ENCODE measurements around the gene NELL1. TPM values are rescaled to one million over a fixed set of nuclear protein-coding genes. Genes with fewer than 3 reads are reported as not detected.
"Not testable (repeated sequence)": the region's sequence is repeated elsewhere in the genome, so short reads cannot be mapped to it uniquely, and the experiment has no call there.

The NELL1 gene
- total RNA-seq, 1 experiment from 2014 or later: not detected

DNA sequence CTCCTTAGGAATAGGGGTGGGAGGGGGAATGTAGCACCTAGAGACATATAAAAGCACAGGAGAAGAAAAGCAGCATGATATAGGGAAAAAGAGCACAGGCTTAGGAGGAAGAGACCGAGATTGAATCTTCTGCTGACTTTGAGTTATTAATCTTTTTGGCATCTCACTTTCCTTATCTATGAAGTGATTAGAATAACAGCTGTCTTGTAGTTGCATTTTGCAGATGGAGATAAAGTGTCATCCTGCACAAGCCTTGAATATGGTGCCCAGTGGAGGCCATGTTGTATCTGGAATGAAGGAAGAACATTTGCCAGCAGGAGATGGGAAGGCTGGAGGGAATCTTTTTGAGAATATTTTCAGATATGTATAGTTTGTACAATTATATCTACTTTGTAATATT, 594.7 kb downstream of the NELL1 start:
- Mint-ChIP-seq H3K36me3 (ENCODE audit: insufficient read depth, unreplicated experiment) (no peaks in the 10 kb centered on the region), H3K4me1 (ENCODE audit: low read depth, unreplicated experiment) (no peaks in the 10 kb centered on the region), H3K9me3 (ENCODE audit: unreplicated experiment) (no peaks in the 10 kb centered on the region), H3K27me3 (ENCODE audit: insufficient read depth, unreplicated experiment) (peaks cover 16% of the 10 kb centered on the region), H3K27ac (ENCODE audit: unreplicated experiment) (no peak overlapping the region), H3K4me3 (ENCODE audit: unreplicated experiment) (no peak overlapping the region)
- ChIA-PET CTCF (no interaction called here), POLR2A (no interaction called here)
- Histone ChIP-seq H3K9me3 (no peaks in the 10 kb centered on the region), H3K4me3 (ENCODE audit: low read depth, low read length) (no peak overlapping the region), H3K4me1 (no peaks in the 10 kb centered on the region), H3K27me3 (replicated peaks; ENCODE audit: control insufficient read depth, insufficient read depth, low read length) (no peaks in the 10 kb centered on the region), H3K36me3 (ENCODE audit: control insufficient read depth, insufficient read depth, low read length) (no peaks in the 10 kb centered on the region)
- TF ChIP-seq, protein P1, sequence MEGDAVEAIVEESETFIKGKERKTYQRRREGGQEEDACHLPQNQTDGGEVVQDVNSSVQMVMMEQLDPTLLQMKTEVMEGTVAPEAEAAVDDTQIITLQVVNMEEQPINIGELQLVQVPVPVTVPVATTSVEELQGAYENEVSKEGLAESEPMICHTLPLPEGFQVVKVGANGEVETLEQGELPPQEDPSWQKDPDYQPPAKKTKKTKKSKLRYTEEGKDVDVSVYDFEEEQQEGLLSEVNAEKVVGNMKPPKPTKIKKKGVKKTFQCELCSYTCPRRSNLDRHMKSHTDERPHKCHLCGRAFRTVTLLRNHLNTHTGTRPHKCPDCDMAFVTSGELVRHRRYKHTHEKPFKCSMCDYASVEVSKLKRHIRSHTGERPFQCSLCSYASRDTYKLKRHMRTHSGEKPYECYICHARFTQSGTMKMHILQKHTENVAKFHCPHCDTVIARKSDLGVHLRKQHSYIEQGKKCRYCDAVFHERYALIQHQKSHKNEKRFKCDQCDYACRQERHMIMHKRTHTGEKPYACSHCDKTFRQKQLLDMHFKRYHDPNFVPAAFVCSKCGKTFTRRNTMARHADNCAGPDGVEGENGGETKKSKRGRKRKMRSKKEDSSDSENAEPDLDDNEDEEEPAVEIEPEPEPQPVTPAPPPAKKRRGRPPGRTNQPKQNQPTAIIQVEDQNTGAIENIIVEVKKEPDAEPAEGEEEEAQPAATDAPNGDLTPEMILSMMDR (IDR thresholded peaks at IDR 0.05; ENCODE audit: insufficient read depth in 1 of 2, low read depth in 1 of 2, low read length in 1 of 2, severe bottlenecking in 1 of 2, unreplicated experiment in 1 of 2): no peak
- intact Hi-C loops (cut with micrococcal nuclease; ENCODE audit: unreplicated experiment): no loop called here
- BruUV-seq (replicated peaks): no TSS peak
- no peak for DNase-seq

DNA sequence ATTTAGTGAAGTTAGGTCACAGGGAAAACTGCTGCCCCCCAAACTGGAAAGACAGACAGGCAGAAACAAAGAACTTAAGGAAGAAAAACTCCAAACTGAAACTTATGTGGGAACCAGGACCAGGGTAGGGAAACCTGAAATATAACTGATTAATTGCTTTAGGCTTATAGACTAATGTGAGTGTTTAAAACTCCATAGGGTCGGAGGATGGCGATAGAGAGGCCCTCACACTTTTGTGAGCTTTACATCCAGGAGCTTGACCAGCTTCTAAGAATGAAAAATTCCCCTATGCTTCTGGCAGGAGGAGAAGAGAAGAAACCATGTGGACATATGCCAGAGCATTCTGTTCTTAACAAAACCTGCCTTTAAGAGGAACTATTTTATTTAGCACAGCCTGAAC, 598.6 kb downstream of the NELL1 start:
- intact Hi-C loops (cut with micrococcal nuclease; ENCODE audit: unreplicated experiment): no loop called here
- H3K9me3 ChIP-seq: no peaks in the 10 kb centered on the region
- Mint-ChIP-seq H3K27me3 (ENCODE audit: insufficient read depth, unreplicated experiment) (peaks cover 13% of the 10 kb centered on the region), H3K36me3 (ENCODE audit: insufficient read depth, unreplicated experiment) (no peaks in the 10 kb centered on the region), H3K27ac (ENCODE audit: unreplicated experiment) (no peak overlapping the region), H3K4me3 (ENCODE audit: unreplicated experiment) (no peak overlapping the region), H3K9me3 (ENCODE audit: unreplicated experiment) (peaks cover 4% of the 10 kb centered on the region), H3K4me1 (ENCODE audit: low read depth, unreplicated experiment) (no peaks in the 10 kb centered on the region)
- TF ChIP-seq, protein P1 (IDR thresholded peaks at IDR 0.05; ENCODE audit: insufficient read depth in 1 of 2, low read depth in 1 of 2, low read length in 1 of 2, severe bottlenecking in 1 of 2, unreplicated experiment in 1 of 2): no peak
- H3K27me3 ChIP-seq (replicated peaks; ENCODE audit: control insufficient read depth, insufficient read depth, low read length): no peaks in the 10 kb centered on the region
- BruUV-seq (replicated peaks): no TSS peak
- H3K4me1 ChIP-seq: no peaks in the 10 kb centered on the region
- CTCF ChIA-PET: no interaction called here
- no peak overlapping the region for H3K4me3 ChIP-seq (ENCODE audit: low read depth, low read length)
- POLR2A ChIA-PET: no interaction called here
- no peaks in the 10 kb centered on the region for H3K36me3 ChIP-seq (ENCODE audit: control insufficient read depth, insufficient read depth, low read length)
- no peak for DNase-seq

DNA sequence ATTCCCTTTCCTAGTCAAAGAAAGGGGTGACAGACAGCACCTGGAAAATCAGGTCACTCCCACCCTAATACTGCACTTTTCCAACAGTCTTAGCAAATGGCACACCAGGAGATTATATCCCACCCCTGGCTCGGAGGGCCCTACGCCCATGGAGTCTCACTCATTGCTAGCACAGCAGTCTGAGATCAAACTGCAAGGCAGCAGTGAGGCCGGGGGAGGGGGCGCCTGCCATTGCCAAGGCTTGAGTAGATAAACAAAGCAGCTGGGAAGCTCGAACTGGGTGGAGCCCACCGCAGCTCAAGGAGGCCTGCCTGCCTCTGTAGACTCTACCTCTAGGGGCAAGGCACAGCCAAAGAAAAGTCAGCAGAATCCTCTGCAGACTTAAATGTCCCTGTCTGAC, 602.8 kb downstream of the NELL1 start:
- peaks cover 10% of the 10 kb centered on the region for H3K27me3 Mint-ChIP-seq (ENCODE audit: insufficient read depth, unreplicated experiment)
- H3K36me3 Mint-ChIP-seq (ENCODE audit: insufficient read depth, unreplicated experiment); POLR2A ChIA-PET; intact Hi-C loops (cut with micrococcal nuclease; ENCODE audit: unreplicated experiment); H3K27ac Mint-ChIP-seq (ENCODE audit: unreplicated experiment); H3K4me3 Mint-ChIP-seq (ENCODE audit: unreplicated experiment); DNase-seq; BruUV-seq (replicated peaks); H3K9me3 Mint-ChIP-seq (ENCODE audit: unreplicated experiment); H3K27me3 ChIP-seq (replicated peaks; ENCODE audit: control insufficient read depth, insufficient read depth, low read length); H3K4me1 Mint-ChIP-seq (ENCODE audit: low read depth, unreplicated experiment); H3K4me1 ChIP-seq; CTCF ChIA-PET; H3K36me3 ChIP-seq (ENCODE audit: control insufficient read depth, insufficient read depth, low read length); H3K9me3 ChIP-seq; H3K4me3 ChIP-seq (ENCODE audit: low read depth, low read length): not testable (repeated sequence)

DNA sequence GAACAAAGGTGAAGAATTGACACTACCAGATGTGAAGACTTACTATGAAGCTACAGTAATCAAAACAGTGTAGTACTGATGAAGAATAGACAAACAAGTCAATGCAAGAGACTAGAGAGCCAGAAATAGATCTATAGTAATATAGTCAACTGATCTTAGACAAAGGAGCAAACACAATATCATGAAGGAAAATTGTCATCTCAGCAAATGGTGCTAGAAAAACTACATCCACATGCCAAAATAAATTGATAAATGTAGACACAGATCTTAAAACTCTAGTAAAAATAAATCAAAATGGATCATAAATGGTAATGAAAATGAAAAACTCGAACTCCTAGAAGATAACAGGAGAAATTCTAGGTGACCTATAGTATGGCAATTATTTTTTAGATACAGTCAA, 609.5 kb downstream of the NELL1 start:
- ChIA-PET CTCF (no interaction called here), POLR2A (no interaction called here)
- BruUV-seq (replicated peaks): no TSS peak
- Histone ChIP-seq H3K27me3 (replicated peaks; ENCODE audit: control insufficient read depth, insufficient read depth, low read length) (no peaks in the 10 kb centered on the region), H3K4me1 (no peaks in the 10 kb centered on the region), H3K4me3 (ENCODE audit: low read depth, low read length) (no peak overlapping the region), H3K36me3 (ENCODE audit: control insufficient read depth, insufficient read depth, low read length) (no peaks in the 10 kb centered on the region), H3K9me3 (no peaks in the 10 kb centered on the region)
- H3K4me1 Mint-ChIP-seq (ENCODE audit: low read depth, unreplicated experiment): no peaks in the 10 kb centered on the region
- no peak for DNase-seq
- H3K4me3 Mint-ChIP-seq (ENCODE audit: unreplicated experiment): no peak overlapping the region
- H3K27ac Mint-ChIP-seq (ENCODE audit: unreplicated experiment): no peak overlapping the region
- intact Hi-C loops (cut with micrococcal nuclease; ENCODE audit: unreplicated experiment): no loop called here
- H3K36me3 Mint-ChIP-seq (ENCODE audit: insufficient read depth, unreplicated experiment): no peaks in the 10 kb centered on the region
- H3K27me3 Mint-ChIP-seq (ENCODE audit: insufficient read depth, unreplicated experiment): no peaks in the 10 kb centered on the region
- no peaks in the 10 kb centered on the region for H3K9me3 Mint-ChIP-seq (ENCODE audit: unreplicated experiment)
- TF ChIP-seq, protein P1 (IDR thresholded peaks at IDR 0.05; ENCODE audit: insufficient read depth in 1 of 2, low read depth in 1 of 2, low read length in 1 of 2, severe bottlenecking in 1 of 2, unreplicated experiment in 1 of 2): no peak

Data from Caco-2 (cell line).